Fibroblast of lung (primary cell): ENCODE measurements around the gene C2CD4C.

ENCODE experiments used
- CTCF ChIP-seq, 2 donors: IDR thresholded peaks in 1 of 2; conservative IDR thresholded peaks in 1 of 2; 1 replicate in 1 of 2; 2 replicates in 1 of 2; pipeline ENCODE4 v1.5.1; 2011 to 2012; ENCODE audit warnings: low read length in 2 of 2, control low read depth in 1 of 2, inconsistent platforms in 1 of 2, low read depth in 1 of 2, mild to moderate bottlenecking in 1 of 2
- EZH2 ChIP-seq: IDR thresholded peaks from 2 replicates; pipeline ENCODE4 v1.5.1; 2012; ENCODE audit warnings: low read length, control low read depth, mild to moderate bottlenecking; ENCODE audit errors: missing control alignments

- TF ChIP-seq CTCF (conservative IDR thresholded peaks at IDR 0.05 in 1 of 2, IDR thresholded peaks at IDR 0.05 in 1 of 2; ENCODE audit: low read depth in 1 of 2, low read length in 2 of 2) = no peak
- no peak for TF ChIP-seq EZH2
Observed at GRCh38 chr19:388691-389090, 20.3 kb downstream of the C2CD4C start.
